Peyer's patch (tissue), 4 donors: ENCODE results near the gene UBE2J1.

Source experiments
- CTCF ChIP-seq, 6 experiments: fragments of 450-650 bp in 4 of 6; fragments of 200-600 bp in 2 of 6; sonication (generic) in 1 of 6; IDR thresholded peaks; one replicate each; pipeline ENCODE4 v1.5.1; 2017 to 2019; ENCODE audit warnings: antibody characterized with exemption in 6 of 6, mild to moderate bottlenecking in 3 of 6, moderate library complexity in 1 of 6
- POLR2A ChIP-seq, 2 donors: fragments of 450-650 bp; IDR thresholded peaks; one replicate each; pipeline ENCODE4 v1.5.1; 2017; ENCODE audit warnings: antibody characterized with exemption in 2 of 2, mild to moderate bottlenecking in 2 of 2, moderate library complexity in 2 of 2

- TF ChIP-seq CTCF (IDR thresholded peaks at IDR 0.05): no peak
- TF ChIP-seq POLR2A (IDR thresholded peaks at IDR 0.05): no peak
These were observed 8.6 kb upstream of the UBE2J1 start for GRCh38 chr6:89361171-89361570.
